IMR-90 (cell line): ENCODE measurements around the gene MARCHF2. TPM values are rescaled to one million over a fixed set of nuclear protein-coding genes. Genes with fewer than 3 reads are reported as not detected.

ENCODE experiments used
- ATAC-seq: fragments of 200-7000 bp; cut with Tn5 transposase; 2 replicates; pipeline ENCODE4 v1.9.1; 2020; ENCODE audit warnings: low read depth, mild to moderate bottlenecking, moderate library complexity
- BruUV-seq: library from RNA; stranded (reverse); fragments of 400-500 nt; replicated peaks from 2 replicates; lab custom pipeline; 2021; lab: Mats Ljungman, UMichigan
- CTCF ChIA-PET: fragments of 300-600 bp; formaldehyde crosslinking; extraction: SDS; loops from one replicate; lab custom pipeline; 2021; ENCODE audit warnings: antibody characterized with exemption; lab: Yijun Ruan, JAX
- POLR2A ChIA-PET: fragments of 300-600 bp; sonication (Branson Sonifier 250); formaldehyde crosslinking; loops from one replicate; lab custom pipeline; 2022; ENCODE audit warnings: antibody characterized with exemption; ENCODE audit not compliant: unreplicated experiment; lab: Charles Lee
- DNase-seq: peaks from one replicate; pipeline ENCODE4 v3.0.0; 2013
- H2AFZ ChIP-seq: replicated peaks from 2 replicates; pipeline ENCODE3; 2013; ENCODE audit warnings: low read length, mild to moderate bottlenecking; ENCODE audit not compliant: poor library complexity
- H2AK5ac ChIP-seq: 2 replicates; pipeline ENCODE4 v1.6.1; 2013; ENCODE audit warnings: low read depth, low read length, inconsistent platforms
- H2AK9ac ChIP-seq: replicated peaks from 2 replicates; pipeline ENCODE3; 2013; ENCODE audit warnings: mild to moderate bottlenecking, low read depth, low read length, moderate library complexity; ENCODE audit not compliant: poor library complexity
- H2BK120ac ChIP-seq: 2 replicates; pipeline ENCODE4 v1.6.1; 2013; ENCODE audit warnings: low read depth, low read length, inconsistent platforms
- H2BK15ac ChIP-seq: 3 replicates; pipeline ENCODE4 v1.6.1; 2013; ENCODE audit warnings: low read depth, low read length, inconsistent platforms
- H2BK20ac ChIP-seq: 2 replicates; pipeline ENCODE4 v1.6.1; 2013; ENCODE audit warnings: low read depth, mild to moderate bottlenecking, inconsistent platforms, low read length, moderate library complexity
- H2BK5ac ChIP-seq: 2 replicates; pipeline ENCODE4 v1.6.1; 2013; ENCODE audit warnings: mild to moderate bottlenecking, low read depth, low read length, inconsistent platforms; ENCODE audit not compliant: poor library complexity, severe bottlenecking
- H3K14ac ChIP-seq: replicated peaks from 2 replicates; pipeline ENCODE4 v1.6.1; 2013; ENCODE audit warnings: low read depth, low read length, inconsistent platforms
- H3K18ac ChIP-seq: 2 replicates; pipeline ENCODE4 v1.6.1; 2013; ENCODE audit warnings: low read depth, low read length, control low read depth
- H3K23ac ChIP-seq: 2 replicates; pipeline ENCODE4 v1.6.1; 2013; ENCODE audit warnings: low read depth, low read length, inconsistent platforms
- H3K27ac ChIP-seq: 2 replicates; pipeline ENCODE4 v1.5.1; 2013; ENCODE audit warnings: mild to moderate bottlenecking, control low read depth, low read length; ENCODE audit not compliant: insufficient read depth
- H3K27me3 ChIP-seq: 2 replicates; pipeline ENCODE4 v1.6.1; 2013; ENCODE audit warnings: low read length; ENCODE audit not compliant: control insufficient read depth, insufficient read depth
- H3K36me3 ChIP-seq: 2 replicates; pipeline ENCODE4 v1.6.1; 2013; ENCODE audit warnings: low read length, mixed read lengths; ENCODE audit not compliant: control insufficient read depth, insufficient read depth
- H3K4ac ChIP-seq: 2 replicates; pipeline ENCODE4 v1.6.1; 2013; ENCODE audit warnings: low read depth, low read length, inconsistent platforms
- H3K4me1 ChIP-seq: 2 replicates; pipeline ENCODE4 v1.6.1; 2013; ENCODE audit warnings: low read length, mixed read lengths; ENCODE audit not compliant: control insufficient read depth, insufficient read depth
- H3K4me2 ChIP-seq: 2 replicates; pipeline ENCODE4 v1.6.1; 2013; ENCODE audit warnings: low read depth, mild to moderate bottlenecking, control low read depth, low read length, moderate library complexity
- H3K4me3 ChIP-seq: 2 replicates; pipeline ENCODE4 v1.5.1; 2013; ENCODE audit warnings: low read depth, mild to moderate bottlenecking, control low read depth, low read length, moderate library complexity; ENCODE audit not compliant: insufficient read depth
- H3K56ac ChIP-seq: 2 replicates; pipeline ENCODE4 v1.6.1; 2013; ENCODE audit warnings: low read length, inconsistent platforms; ENCODE audit not compliant: insufficient read depth; ENCODE audit errors: extremely low read depth
- H3K79me1 ChIP-seq, 2 experiments: 2 replicates each; pipeline ENCODE4 v1.6.1; 2013; ENCODE audit warnings: low read length in 2 of 2, inconsistent platforms in 1 of 2, low read depth in 1 of 2
- H3K9ac ChIP-seq: 2 replicates; pipeline ENCODE4 v1.6.1; 2013; ENCODE audit warnings: low read depth, low read length, control low read depth
- H3K9me1 ChIP-seq: 2 replicates; pipeline ENCODE4 v1.6.1; 2013; ENCODE audit warnings: low read length, inconsistent platforms; ENCODE audit not compliant: insufficient read depth
- H3K9me3 ChIP-seq: 2 replicates; pipeline ENCODE4 v1.6.1; 2013; ENCODE audit warnings: low read length; ENCODE audit not compliant: control insufficient read depth, insufficient read depth
- H4K20me1 ChIP-seq: 2 replicates; pipeline ENCODE4 v1.6.1; 2013; ENCODE audit warnings: low read length, inconsistent platforms; ENCODE audit not compliant: insufficient read depth
- H4K5ac ChIP-seq: 2 replicates; pipeline ENCODE4 v1.6.1; 2013; ENCODE audit warnings: mild to moderate bottlenecking, low read depth, low read length, control low read depth
- H4K8ac ChIP-seq, 2 experiments: 2 replicates each; pipeline ENCODE4 v1.6.1; 2013; ENCODE audit warnings: low read depth in 2 of 2, low read length in 2 of 2, control low read depth in 1 of 2, inconsistent platforms in 1 of 2
- H4K91ac ChIP-seq: 2 replicates; pipeline ENCODE4 v1.6.1; 2013; ENCODE audit warnings: low read depth, low read length, inconsistent platforms; ENCODE audit not compliant: insufficient read depth
- BHLHE40 ChIP-seq: fragments of 150-350 bp; IDR thresholded peaks from 2 replicates; pipeline ENCODE4 v1.6.1; 2016; ENCODE audit warnings: mild to moderate bottlenecking, low read depth, low read length
- CEBPB ChIP-seq: IDR thresholded peaks from 2 replicates; pipeline ENCODE4 v1.6.1; 2012; ENCODE audit warnings: low read depth, low read length, improper control_type of control experiment
- CHD1 ChIP-seq: IDR thresholded peaks from 2 replicates; pipeline ENCODE4 v1.6.1; 2012; ENCODE audit warnings: low read depth, low read length, improper control_type of control experiment
- CTCF ChIP-seq: conservative IDR thresholded peaks from 2 replicates; pipeline ENCODE4 v1.5.1; 2012; ENCODE audit warnings: mild to moderate bottlenecking, low read depth, low read length, improper control_type of control experiment
- ELK1 ChIP-seq: fragments of 150-350 bp; IDR thresholded peaks from 2 replicates; pipeline ENCODE4 v1.6.1; 2016; ENCODE audit warnings: low read depth, mild to moderate bottlenecking, low read length, moderate library complexity, borderline replicate concordance
- FOS ChIP-seq: fragments of 150-350 bp; IDR thresholded peaks from 2 replicates; pipeline ENCODE4 v1.6.1; 2016; ENCODE audit warnings: low read depth, low read length
- MAFK ChIP-seq: IDR thresholded peaks from 2 replicates; pipeline ENCODE4 v1.6.1; 2012; ENCODE audit warnings: low read depth, low read length, improper control_type of control experiment
- MAZ ChIP-seq: IDR thresholded peaks from 2 replicates; pipeline ENCODE4 v1.6.1; 2012; ENCODE audit warnings: low read depth, mild to moderate bottlenecking, low read length, improper control_type of control experiment, moderate library complexity, borderline replicate concordance
- MXI1 ChIP-seq: IDR thresholded peaks from 2 replicates; pipeline ENCODE4 v1.6.1; 2012; ENCODE audit warnings: low read depth, mild to moderate bottlenecking, low read length, moderate library complexity, borderline replicate concordance
- NFE2L2 ChIP-seq: fragments of 150-350 bp; IDR thresholded peaks from 2 replicates; pipeline ENCODE4 v1.6.1; 2016; ENCODE audit warnings: low read depth, mild to moderate bottlenecking, low read length
- POLR2A ChIP-seq: IDR thresholded peaks from 2 replicates; pipeline ENCODE4 v1.6.1; 2012; ENCODE audit warnings: mild to moderate bottlenecking, low read depth, low read length
- RAD21 ChIP-seq: IDR thresholded peaks from 2 replicates; pipeline ENCODE4 v1.6.1; 2012; ENCODE audit warnings: low read length, improper control_type of control experiment
- RCOR1 ChIP-seq: IDR thresholded peaks from 2 replicates; pipeline ENCODE4 v1.6.1; 2012; ENCODE audit warnings: mild to moderate bottlenecking, low read length, improper control_type of control experiment; ENCODE audit not compliant: insufficient replicate concordance
- RFX5 ChIP-seq: IDR thresholded peaks from 2 replicates; pipeline ENCODE4 v1.8.0; 2012; ENCODE audit warnings: low read depth, mild to moderate bottlenecking, low read length, moderate library complexity
- SMC3 ChIP-seq: fragments of 150-350 bp; IDR thresholded peaks from 2 replicates; pipeline ENCODE4 v1.6.1; 2016; ENCODE audit warnings: low read depth, mild to moderate bottlenecking, antibody characterized with exemption, low read length, moderate library complexity
- WGBS, 2 experiments: methylation state at CpG; one replicate each; pipeline versions ENCODE4 v1.1.5 to v1.1.7; 2013; ENCODE audit warnings: missing lambda C conversion rate in 2 of 2; ENCODE audit not compliant: insufficient read length in 1 of 2; ENCODE audit errors: extremely low coverage in 2 of 2; 5-methylcytosine and 5-hydroxymethylcytosine counted together
- dilution Hi-C: fragments of 300-500 bp; cut with HindIII; formaldehyde crosslinking; loops from one replicate; pipeline ENCODE4 v1.14.3; 2018; ENCODE audit warnings: low sequenced_read_pairs; ENCODE audit not compliant: unreplicated experiment
- in situ Hi-C: fragments of 300-500 bp; cut with MboI; formaldehyde crosslinking; loops from 3 replicates; pipeline ENCODE4 v1.14.3; 2019; ENCODE audit warnings: low sequenced_read_pairs, inconsistent platforms, mixed read lengths
- intact Hi-C: fragments of 100-400 bp; cut with micrococcal nuclease; formaldehyde crosslinking; loops from 2 replicates; pipeline ENCODE4 v1.10.0; 2022
- polyA plus RNA-seq, 3 experiments: library from polyadenylated mRNA; depleted of rRNA; stranded (reverse); fragments of >200 nt; gene quantifications; 2 replicates each; pipeline ENCODE4 v1.2.3, GENCODE V29; 2012; ENCODE audit warnings: low replicate concordance in 1 of 3
- total RNA-seq: library from RNA; depleted of rRNA; stranded (reverse); fragments of >200 nt; gene quantifications from 2 replicates; pipeline ENCODE4 v1.2.3, GENCODE V29; 2012
- TF ChIP-seq, protein P1 (sequence below): fragments of 150-350 bp; IDR thresholded peaks from 2 replicates; pipeline ENCODE4 v1.6.1; 2017; ENCODE audit warnings: mild to moderate bottlenecking, antibody characterized with exemption, low read length, low read depth

Gene MARCHF2
- total and polyA plus RNA-seq, 2 of the 4 experiments (the other 2 are of a cell fraction), result 33.8 to 58.8 TPM

GRCh38 chr19:8468124-8468523 lies 55.0 kb downstream of the MARCHF2 start:
- H3K14ac ChIP-seq, result no peak overlapping the region; the same call in 1 of the 2 replicates
- H3K4me3 ChIP-seq, result no peak overlapping the region
- H3K56ac ChIP-seq, result no peak overlapping the region
- TF ChIP-seq MXI1, result no peak
- TF ChIP-seq MAZ, result no peak
- no peak for TF ChIP-seq CTCF
- TF ChIP-seq SMC3, result no peak
- TF ChIP-seq RAD21, result no peak
- no peak for TF ChIP-seq POLR2A
- no peak for TF ChIP-seq FOS
- no peak for TF ChIP-seq NFE2L2
- TF ChIP-seq RCOR1, result no peak
- no peak for TF ChIP-seq CHD1
- TF ChIP-seq BHLHE40, result no peak
- TF ChIP-seq, protein P1, sequence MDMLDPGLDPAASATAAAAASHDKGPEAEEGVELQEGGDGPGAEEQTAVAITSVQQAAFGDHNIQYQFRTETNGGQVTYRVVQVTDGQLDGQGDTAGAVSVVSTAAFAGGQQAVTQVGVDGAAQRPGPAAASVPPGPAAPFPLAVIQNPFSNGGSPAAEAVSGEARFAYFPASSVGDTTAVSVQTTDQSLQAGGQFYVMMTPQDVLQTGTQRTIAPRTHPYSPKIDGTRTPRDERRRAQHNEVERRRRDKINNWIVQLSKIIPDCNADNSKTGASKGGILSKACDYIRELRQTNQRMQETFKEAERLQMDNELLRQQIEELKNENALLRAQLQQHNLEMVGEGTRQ, result no peak
- TF ChIP-seq RFX5, result no peak
- no peak for TF ChIP-seq ELK1
- no peak for TF ChIP-seq MAFK
- TF ChIP-seq CEBPB, result no peak
- ATAC-seq, result no peak
- no peaks in the 10 kb centered on the region for H3K27me3 ChIP-seq
- H3K36me3 ChIP-seq, result peaks cover 69% of the 10 kb centered on the region
- POLR2A ChIA-PET, result no interaction called here
- no peak overlapping the region for H2BK120ac ChIP-seq
- H3K79me1 ChIP-seq, result peaks cover 57 to 87% of the 10 kb centered on the region in 2 experiments
- H2BK15ac ChIP-seq, result no peak overlapping the region
- no peak overlapping the region for H3K18ac ChIP-seq
- H3K4me1 ChIP-seq, result peaks cover 22% of the 10 kb centered on the region
- 0 out of 2 replicates have a peak overlapping the region, but pooled peaks have one; percentile 3 for H3K4me2 ChIP-seq
- H3K27ac ChIP-seq, result no peak overlapping the region; the same call in 1 of the 2 replicates
- no CpG with 5 or more reads among the region's 3 CpGs for WGBS, 2 experiments
- DNase-seq, result no peak
- in situ Hi-C loops (no loop called here), intact Hi-C loops (loop anchor here (2.0 kb wide), 1 partner anchor 113 kb away; no protein-coding TSS in a partner anchor), dilution Hi-C loops (no loop called here)
- peak overlapping the region; percentile 56; the same call in 1 of the 2 replicates for H3K23ac ChIP-seq
- H3K9ac ChIP-seq, result no peak overlapping the region
- no peaks in the 10 kb centered on the region for H3K9me3 ChIP-seq
- no TSS peak for BruUV-seq
- H4K5ac ChIP-seq, result no peak overlapping the region
- H4K20me1 ChIP-seq, result peaks cover 76% of the 10 kb centered on the region
- peaks cover 43% of the 10 kb centered on the region for H3K9me1 ChIP-seq
- no peak overlapping the region for H2BK20ac ChIP-seq
- CTCF ChIA-PET, result no interaction called here
- no peak overlapping the region for H4K91ac ChIP-seq
- H2AK5ac ChIP-seq, result peak overlapping the region; percentile 45; the same call in 1 of the 2 replicates
- no peak overlapping the region for H2AFZ ChIP-seq
- no peak overlapping the region; a peak in 1 of 4 replicates for H4K8ac ChIP-seq
- peak overlapping the region; percentile 54; the same call in 1 of the 2 replicates for H3K4ac ChIP-seq
- H2BK5ac ChIP-seq, result peak overlapping the region; percentile 24
- no peak overlapping the region for H2AK9ac ChIP-seq
